Renal cortex interstitium (tissue), 11 donors: ENCODE data around the gene HSF5. TPM values are rescaled to one million over a fixed set of nuclear protein-coding genes. Genes with fewer than 3 reads are reported as not detected.
"Not testable (repeated sequence)": the region's sequence is repeated elsewhere in the genome, so short reads cannot be mapped to it uniquely, and the experiment has no call there.

Source experiments
- DNase-seq, 11 donors: peaks; one replicate each; pipeline ENCODE4 v3.0.0-alpha.2; 2013; ENCODE audit warnings: low read depth in 9 of 11, low spot score in 4 of 11; ENCODE audit errors: extremely low read depth in 1 of 11
- polyA plus RNA-seq, 3 donors: library from polyadenylated mRNA; unstranded; fragments of 120-200 nt; gene quantifications; one replicate each; pipeline ENCODE4 v1.2.1, GENCODE V29; 2013; ENCODE audit not compliant: insufficient read length in 3 of 3

The HSF5 gene
- polyA plus RNA-seq, 3 donors = 0.37 to 0.50 (median 0.41) TPM

GRCh38 chr17:58492238-58493121, 4.3 kb upstream of the HSF5 start:
- DNase-seq = no peak

GRCh38 chr17:58491510-58492045, 3.4 kb upstream of the HSF5 start:
- no peak for DNase-seq

- DNase-seq = no peak
Measured at GRCh38 chr17:58488428-58488890, 251 bp upstream of the HSF5 start.

- no peak for DNase-seq
Measured at GRCh38 chr17:58484600-58484999, 3.6 kb downstream of the HSF5 start.

GRCh38 chr17:58481798-58482197, 6.4 kb downstream of the HSF5 start:
- DNase-seq = not testable (repeated sequence)

GRCh38 chr17:58480090-58480489, 8.1 kb downstream of the HSF5 start:
- DNase-seq = no peak

- DNase-seq = no peak
Measured at GRCh38 chr17:58476812-58477211, 11.4 kb downstream of the HSF5 start.

GRCh38 chr17:58475985-58476384, 12.2 kb downstream of the HSF5 start:
- no peak for DNase-seq

GRCh38 chr17:58470356-58470755, 17.9 kb downstream of the HSF5 start:
- no peak for DNase-seq

- DNase-seq = no peak
Measured at GRCh38 chr17:58468944-58469343, 19.3 kb downstream of the HSF5 start.

GRCh38 chr17:58455491-58455890, 32.7 kb downstream of the HSF5 start:
- no peak for DNase-seq

GRCh38 chr17:58452738-58453137, 35.5 kb downstream of the HSF5 start:
- no peak for DNase-seq

- peak; percentile 17 to 55 (median 34) for DNase-seq
Measured at GRCh38 chr17:58447039-58447975, 40.9 kb downstream of the HSF5 start.

GRCh38 chr17:58446086-58446485, 42.1 kb downstream of the HSF5 start:
- DNase-seq = no peak

GRCh38 chr17:58436805-58437239, 51.4 kb downstream of the HSF5 start:
- DNase-seq = no peak

GRCh38 chr17:58436245-58436644, 52.0 kb downstream of the HSF5 start:
- no peak for DNase-seq

GRCh38 chr17:58432806-58433573, 55.2 kb downstream of the HSF5 start:
- no peak for DNase-seq

GRCh38 chr17:58427807-58428206, 60.4 kb downstream of the HSF5 start:
- DNase-seq = no peak

- no peak for DNase-seq
Measured at GRCh38 chr17:58421711-58422110, 66.5 kb downstream of the HSF5 start.
